GM18873 (cell line): ENCODE data around the gene PKP4.

ENCODE experiments used
- ATAC-seq: cut with Tn5 transposase; IDR thresholded peaks from one replicate; pipeline ENCODE4 v1.9.1; 2021; ENCODE audit warnings: mild to moderate bottlenecking, moderate library complexity, moderate number of reproducible peaks; ENCODE audit not compliant: unreplicated experiment, low FRiP score

PKP4 gene

DNA sequence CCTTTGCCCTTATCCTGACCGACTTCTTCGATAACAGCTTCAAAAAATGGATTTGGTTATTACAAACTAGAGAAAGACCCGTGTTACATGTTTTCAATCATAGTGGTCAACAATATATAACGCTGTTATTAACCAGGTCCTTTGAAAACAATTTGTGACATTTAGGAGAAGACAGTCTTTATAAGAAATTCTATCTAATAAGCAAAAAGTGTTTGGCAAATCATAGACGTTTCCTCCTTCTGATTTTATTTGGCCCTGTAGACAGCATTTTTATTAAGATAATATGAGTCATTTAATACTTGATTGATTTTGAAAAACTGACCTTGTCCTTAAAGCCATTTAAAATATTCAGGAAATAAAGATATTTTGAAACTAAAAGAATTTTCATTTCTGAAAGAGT, 177.9 kb downstream of the PKP4 start:
- ATAC-seq = no peak

DNA sequence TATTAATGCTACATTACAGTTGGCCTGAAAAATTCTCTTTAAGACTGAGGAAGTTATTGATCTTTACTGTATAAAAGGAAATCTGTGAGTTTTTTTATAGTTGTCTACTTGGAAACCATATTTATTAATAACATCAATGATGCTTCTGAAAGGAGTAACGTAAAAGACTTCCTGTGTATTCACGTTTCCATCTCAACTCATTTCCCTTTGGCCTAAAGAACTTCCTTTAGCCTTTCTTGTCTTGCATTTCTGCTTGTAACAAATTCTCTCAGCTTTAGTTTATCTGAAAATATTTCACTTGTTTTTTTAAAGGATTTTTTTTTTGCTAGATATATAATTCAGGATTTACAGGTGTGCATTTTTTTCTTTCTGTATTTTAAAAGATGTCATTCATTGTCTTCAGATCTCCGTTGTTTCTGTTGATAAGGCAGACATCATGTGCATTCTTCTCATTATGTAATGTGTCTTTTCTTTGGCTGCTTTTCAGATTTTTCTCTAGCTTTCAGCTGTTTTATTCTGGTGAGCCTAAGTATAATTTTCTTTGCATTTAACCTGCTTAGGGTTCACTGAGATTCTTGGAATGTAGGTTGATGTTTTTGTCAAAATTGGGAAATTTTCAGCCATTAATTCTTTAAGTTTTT, 179.3 kb downstream of the PKP4 start:
- no peak for ATAC-seq

DNA sequence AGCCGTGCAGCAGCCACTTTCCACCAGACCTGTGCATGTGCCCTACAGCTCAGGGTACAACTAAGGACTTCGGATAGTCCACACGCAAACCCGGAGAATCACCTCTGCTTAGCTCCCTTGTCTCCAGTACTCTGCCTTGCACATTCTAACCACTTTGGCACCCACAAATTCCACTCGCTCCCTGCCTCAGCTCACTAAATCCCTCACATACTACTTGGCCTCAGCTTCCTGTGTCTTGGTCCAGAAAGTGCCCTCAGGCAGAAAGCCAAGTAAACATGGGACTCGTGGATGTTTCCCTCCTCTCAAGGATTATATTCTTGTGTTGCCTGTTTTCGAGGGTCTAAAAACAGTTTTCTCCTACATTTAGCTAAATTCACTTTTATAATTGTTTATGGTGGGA, 180.6 kb downstream of the PKP4 start:
- ATAC-seq = no peak

DNA sequence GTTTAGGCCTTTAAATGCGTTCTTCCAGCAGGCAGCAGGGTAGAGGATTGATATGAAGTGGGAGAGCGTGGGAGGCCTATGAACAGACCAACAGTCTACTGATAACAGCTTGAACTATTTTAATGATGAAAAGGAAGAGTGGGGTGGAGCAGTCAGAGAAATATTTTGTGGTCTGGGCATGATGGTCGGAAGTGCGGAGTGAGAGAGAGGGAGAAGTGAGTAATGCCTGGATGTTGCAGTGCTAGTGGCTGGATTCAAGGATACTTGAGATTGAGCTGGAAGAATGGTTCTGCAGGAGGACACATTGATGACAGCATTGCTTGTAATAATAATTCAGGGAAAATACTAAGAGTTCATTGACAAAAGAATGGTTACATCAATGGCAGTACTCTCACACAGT, 187.4 kb downstream of the PKP4 start:
- no peak for ATAC-seq

DNA sequence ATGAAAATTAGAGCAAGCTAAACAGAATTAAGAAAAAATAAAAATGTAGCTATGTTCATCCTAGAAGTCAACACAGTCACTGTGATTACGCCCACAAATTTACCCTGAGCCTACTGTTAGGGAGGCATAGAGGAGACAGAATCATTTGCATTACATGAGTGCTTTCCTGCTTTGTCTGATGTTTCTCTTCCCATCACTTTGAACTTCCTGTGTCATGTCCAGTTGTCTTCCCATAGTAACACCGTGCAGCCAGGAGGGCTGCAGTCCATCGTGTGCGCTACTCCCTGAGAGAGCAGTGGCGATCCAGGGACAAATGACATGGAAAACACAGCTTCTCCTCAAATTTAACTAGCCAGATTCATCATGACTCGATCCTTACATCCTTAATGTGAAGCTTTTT, 188.5 kb downstream of the PKP4 start:
- no peak for ATAC-seq

DNA sequence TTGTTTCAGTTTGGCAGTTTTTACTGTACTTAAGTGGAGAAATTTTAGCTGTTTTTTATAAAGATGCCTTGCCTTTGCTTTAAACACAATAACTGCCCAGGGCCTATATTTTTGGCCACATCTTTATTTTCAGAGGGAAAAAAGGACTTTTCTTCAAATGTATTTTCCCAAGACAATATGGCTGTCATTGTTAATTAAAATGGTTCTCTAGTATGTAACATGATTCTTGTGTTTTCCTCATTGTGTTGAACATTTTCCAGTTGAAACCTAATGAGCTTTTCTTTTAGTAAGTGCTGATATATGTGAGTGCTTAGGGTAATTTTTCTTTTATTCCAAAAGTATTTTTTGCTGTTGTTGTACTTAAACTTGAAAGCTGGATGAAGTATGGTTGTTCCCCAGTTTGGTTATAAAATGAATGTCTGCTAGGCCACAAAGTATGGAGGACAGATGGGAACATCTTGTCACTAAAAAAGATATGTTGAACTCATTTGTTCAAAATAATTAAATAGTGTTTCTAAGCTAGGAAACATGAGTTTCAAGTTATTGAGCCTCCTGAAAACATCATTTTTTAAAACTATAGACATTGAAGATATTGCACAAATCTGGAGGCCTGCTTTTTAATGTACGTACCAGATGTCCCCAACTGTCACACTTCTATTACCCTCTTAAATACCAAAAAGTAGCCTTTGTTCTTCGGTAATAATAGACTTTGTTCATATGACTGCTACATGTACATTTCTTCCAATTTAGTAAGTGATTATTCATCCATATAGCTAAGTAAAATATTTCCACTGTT, 190.9 kb downstream of the PKP4 start:
- ATAC-seq = no peak

DNA sequence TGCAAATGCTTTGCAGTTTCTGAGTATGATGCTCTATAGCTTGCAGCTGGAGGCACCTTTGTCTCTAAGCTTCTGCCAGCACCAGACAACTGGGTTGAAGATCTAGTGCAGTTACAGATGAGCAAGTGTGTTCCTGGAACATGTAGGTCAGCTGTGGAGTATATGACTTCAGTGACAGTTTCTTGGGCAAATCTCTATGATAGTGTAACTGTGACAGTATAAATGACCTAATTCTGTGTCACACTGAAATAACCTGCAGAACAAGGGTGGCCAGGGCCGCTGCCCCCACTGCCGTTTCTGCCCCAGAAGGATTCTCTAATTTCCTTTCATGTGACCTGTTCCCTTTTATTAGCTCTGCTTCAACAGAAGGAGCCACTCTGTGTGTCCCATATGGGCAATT, 193.1 kb downstream of the PKP4 start:
- no peak for ATAC-seq

DNA sequence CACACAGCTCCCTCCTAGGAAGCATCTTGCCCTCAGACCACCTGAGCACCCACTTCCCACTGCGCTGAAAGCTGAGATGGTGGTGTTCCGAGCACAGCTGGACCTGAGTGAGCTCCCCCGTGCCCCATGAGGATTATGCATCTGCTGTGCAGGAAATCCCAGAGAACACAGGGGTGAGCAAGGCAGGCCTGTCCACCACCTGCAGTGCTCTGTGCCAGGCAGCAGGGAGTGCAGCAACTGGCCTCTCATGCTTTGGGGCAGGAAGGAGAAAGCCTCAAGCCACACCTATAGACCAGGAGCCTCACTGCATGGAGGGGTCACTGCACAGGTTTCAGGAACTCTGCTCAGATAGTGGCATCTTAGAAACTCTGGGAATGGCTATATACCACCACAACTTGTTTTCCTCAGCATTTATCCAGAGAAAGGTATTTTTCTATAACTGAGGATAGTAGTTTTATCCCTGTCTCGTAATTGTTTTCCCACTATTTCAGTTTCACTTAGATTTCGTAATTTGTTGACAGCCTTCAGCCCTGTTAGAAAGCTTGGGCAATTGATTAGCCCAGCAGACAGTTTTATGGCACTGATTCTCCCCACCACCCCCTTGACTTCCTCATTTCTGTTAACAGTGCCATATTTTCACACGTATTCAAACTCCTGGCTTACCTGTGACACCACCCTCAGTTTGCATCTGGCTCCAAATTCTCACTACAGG, 194.1 kb downstream of the PKP4 start:
- ATAC-seq = no peak

DNA sequence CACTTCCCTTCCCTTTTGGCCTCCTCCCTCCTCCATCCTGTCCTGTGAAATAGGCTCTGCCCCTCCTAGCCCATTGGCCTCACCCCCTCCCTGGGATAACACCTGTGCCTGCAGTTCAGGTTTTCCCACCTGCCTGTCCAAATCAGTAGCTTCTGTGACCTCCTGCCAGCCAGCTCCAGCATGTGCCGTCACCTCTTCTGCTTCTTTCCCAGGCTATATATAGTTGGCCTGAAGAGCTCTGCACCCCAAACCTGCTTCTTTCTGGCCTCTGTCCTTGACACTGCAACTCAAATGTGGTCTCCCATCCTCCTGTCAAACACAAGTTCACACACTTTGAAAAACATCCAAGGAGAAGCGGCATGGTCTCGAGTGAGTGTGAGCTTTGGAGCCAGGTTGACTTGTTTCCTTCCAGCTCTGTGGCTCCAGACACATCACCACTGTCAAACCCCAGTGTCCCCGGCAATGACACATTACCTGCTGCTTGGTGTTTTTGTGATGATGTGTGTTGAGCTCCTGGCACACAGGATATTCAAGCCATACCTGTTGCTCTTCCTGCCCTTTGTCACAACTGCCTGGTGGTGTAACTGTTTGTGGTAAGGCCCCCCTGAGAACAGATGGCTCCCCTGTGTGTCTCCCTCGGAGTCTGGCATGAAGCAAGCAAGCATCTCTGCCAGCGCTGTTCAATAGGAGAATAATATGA, 194.8 kb downstream of the PKP4 start:
- ATAC-seq = no peak

DNA sequence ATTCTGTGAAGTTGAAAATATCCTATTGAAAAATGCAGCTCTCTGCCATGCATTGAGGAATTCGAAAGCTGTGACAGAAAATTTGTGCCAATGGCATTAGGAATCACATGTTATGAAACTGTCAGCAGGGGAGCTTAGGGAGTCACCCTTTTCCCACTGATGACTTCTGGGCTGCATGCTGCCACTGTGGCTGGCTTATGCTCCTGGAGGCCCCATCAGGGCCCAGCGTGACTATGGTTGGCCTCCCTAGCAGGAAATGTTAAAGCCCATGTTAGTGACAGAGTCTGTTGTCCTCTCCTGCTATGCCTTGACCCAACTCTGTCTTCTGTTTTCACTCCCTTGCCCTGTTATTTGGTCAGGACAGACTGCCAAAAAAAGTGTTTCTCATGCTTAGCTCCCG, 198.9 kb downstream of the PKP4 start:
- ATAC-seq = no peak

DNA sequence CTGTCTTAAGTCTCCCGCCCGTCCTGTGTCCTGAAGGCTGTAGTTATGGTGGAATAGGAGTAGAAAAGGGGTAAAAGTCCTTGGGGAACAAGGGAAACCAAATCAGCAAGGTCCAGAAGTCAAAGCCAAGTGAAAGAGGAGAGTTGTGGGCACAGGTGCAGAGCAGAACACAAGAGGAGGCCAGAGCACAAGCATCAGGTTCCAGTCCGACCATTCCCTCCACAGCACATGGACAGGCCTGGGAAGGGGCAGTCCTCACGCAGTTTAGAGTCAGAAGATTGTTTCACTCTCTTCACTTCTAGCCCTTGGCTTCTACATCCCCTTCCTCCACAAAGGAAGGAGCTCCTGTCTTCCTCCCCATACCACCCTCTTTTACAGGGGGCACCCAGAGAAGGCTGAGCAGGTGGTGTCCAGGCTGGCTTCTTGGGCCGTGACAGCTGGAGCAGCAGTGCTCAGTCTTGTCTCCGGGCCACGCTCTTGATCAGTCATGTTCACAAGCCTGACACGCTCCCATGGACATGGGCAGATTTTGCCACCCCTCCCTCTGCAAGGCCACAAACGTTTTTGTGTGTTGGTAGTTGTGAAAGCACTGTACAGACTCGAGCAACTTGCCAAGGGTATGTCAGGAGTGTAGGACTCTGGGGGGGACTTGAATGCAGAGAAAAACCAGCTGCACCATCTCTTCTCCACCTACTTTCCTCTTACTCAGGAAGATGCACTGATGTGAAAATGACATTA, 199.9 kb downstream of the PKP4 start:
- no peak for ATAC-seq

DNA sequence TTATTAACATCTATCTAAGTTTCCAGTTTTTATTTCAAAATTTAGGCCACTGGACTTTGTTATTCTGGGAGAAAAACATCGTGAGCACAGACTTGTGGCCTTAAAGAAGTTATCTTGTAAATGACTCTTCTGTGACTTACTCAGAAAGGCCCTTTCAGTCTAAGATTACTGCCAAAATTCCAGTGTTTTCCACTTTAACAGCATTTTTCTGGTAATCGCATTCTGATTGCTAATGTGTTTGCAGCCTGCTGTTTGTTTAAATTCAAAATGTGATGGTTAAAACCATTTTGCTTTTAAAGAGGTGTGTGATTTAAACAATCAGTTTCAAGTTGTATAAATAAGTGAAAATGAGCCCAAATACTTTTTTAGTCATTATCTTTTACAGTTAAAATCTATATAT, 201.6 kb downstream of the PKP4 start:
- ATAC-seq = no peak

DNA sequence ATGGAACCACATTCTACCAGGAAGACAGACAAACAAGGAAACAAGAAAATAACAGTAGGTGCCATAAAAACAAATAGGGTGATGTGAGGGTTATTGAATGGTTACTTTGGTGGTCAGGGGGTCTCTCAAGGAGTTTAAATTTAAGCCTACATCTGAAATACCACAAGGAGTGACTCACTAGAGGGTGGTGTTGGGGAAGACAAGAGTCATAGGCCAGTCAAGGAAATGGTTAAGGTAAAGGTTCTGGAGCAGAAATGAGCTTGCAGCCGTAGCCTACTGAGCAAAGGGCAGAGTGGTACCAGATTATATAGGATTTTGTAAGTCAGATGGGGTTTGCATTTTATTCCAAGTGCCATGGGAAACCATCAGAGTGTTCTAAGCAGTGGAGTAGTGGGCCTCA, 202.7 kb downstream of the PKP4 start:
- no peak for ATAC-seq

DNA sequence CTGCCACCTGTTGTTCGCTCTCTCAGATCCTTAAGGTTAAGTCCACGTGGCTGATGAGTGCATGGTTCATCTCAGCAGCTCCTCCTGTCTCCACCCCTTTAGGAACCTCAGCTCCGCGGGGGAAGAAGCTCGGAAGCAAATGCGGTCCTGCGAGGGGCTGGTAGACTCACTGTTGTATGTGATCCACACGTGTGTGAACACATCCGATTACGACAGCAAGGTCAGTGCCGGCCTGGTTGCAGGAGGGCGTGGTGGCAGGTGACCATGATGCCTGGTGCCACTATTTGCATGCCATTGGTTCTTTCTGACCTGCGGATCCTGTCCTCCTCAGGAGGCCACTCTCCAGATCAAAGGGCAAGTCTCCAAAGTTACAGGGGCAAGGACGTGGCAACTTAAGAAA, 204.5 kb downstream of the PKP4 start:
- ATAC-seq = no peak

DNA sequence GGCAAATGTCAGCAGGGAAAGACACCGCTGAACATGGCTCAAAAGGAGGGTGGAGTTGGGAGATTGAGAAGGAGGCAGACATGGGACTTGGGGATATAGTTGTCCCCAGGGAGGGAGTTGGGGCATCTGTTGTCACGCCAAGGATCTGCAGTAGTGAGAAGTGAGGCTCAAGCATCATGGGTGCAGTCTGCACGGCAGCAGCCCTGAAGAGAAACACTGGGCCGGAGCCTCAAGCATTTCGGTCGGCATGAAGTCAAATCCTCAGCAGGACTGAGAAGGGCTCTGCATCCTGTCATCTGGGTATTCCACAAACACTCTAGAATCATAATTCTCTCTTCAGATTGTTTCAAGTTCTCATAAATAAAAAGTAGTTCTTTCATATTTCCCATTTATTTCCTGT, 205.7 kb downstream of the PKP4 start:
- ATAC-seq = no peak

DNA sequence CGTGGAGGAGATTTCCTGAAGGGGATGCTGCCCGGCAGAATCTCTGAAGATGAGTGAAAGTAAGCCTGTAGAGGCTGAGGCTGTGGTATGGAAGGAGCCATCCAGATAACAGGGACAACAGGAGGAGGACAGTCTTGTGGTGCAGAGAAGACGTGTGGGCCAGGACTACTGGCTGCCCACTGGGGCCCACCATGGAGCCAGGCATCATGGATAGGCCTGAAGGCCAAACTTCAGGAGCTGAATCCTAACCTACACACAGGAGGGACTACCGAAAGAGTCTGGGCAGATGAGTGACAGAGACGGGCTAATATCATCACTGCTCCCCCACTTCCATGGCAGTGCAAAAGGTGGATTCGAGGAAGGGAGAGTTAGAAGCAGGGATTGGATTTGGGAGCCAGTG, 207.0 kb downstream of the PKP4 start:
- no peak for ATAC-seq

DNA sequence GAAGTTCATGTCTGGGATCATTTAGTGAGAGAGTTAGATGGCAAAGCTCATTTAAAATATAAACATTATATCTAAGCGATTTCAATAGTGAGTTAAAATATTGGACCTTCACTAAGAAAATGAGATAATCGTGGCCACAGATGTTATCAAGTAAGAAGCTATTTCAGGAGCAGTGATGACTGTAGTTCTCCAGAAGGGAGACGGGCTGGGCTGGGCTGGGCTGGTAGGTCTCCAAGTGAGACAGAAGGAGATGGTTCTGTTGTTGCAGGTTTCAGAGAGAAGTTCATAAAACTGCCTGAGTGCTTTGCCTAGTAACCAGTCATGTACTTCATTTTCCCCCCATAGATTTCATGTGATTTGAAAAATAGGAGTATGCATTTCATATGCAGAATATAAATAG, 208.2 kb downstream of the PKP4 start:
- no peak for ATAC-seq

DNA sequence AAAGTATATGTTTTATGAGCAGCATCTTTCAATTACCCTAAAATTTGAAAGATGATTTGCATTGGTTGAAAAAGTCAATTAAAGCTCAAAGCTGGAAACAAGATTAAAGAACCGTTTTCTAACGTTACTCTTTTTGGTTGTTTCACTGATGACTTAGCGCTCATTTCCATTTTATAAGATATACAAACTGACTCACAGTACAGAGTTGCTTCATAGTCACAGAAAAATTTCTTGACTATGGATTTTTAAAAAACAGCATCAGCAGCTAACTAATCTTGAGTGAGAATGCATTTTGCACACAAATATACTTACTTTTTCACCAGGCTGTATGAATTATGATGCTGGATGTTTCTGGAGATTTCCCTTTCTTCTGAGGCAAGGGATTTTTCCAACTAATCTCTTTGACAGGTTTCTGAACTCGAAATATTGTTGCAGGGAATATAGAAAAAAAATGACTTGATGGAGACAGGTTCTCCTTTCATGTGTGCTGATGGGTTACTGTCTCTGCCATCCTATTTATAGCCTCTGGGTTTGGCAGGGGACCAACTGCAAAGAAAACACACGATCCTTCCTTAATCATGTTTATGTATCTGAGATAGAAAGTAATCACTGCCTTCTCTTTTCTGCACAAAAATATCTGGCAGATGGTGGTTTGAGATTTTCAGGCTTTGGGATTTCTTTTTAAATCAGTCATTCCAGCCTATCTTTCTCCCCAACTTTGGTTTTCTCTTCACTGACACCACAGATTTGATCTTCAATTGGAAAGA, 209.0 kb downstream of the PKP4 start:
- no peak for ATAC-seq

DNA sequence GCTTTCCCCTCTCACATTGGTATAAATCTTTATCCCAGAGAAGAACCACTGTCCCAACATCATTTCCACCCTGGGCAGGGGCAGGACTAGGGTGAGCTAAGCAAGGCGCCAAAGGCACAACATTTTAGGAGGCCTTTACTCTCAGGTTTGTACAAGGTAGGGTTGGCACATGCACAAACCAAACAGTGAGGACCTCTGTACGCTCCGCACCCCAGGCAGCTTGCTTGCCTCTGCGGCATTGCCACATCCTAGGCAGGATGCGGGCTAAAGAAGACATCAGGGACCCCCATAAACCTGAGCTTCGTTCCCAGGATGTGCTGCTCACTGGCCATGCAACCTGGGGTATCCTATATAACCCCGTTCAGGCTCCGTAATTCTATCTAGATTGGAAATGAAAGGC, 210.2 kb downstream of the PKP4 start:
- ATAC-seq = no peak

DNA sequence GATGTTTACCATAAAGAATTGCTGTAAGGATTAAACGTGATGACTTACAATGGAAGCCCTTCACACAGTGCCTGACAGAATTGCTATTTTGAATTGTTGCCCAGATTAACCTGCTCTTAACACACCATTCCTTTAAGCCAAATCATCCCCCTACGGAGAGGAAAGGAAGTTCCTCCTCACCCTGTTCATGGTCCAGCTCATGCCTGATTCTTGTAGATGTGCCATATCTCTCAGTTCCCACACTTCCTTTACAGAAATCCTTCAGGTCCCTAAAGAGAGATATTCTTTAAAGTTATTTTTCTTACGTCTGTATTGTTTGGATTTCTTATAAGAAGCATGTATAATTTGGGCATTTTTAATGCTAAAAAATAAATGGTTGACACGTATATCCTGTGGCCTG, 210.8 kb downstream of the PKP4 start:
- no peak for ATAC-seq
